ENCODE measurements around the gene KCNH5.

The KCNH5 gene

GRCh38 chr14:62736048-62737043 is 308.9 kb downstream of the KCNH5 start:
- no peak for DNase-seq

GRCh38 chr14:62734831-62735230 is 310.4 kb downstream of the KCNH5 start:
- no peak for DNase-seq

GRCh38 chr14:62722406-62722805 is 322.9 kb downstream of the KCNH5 start:
- DNase-seq, result no peak

DNA sequence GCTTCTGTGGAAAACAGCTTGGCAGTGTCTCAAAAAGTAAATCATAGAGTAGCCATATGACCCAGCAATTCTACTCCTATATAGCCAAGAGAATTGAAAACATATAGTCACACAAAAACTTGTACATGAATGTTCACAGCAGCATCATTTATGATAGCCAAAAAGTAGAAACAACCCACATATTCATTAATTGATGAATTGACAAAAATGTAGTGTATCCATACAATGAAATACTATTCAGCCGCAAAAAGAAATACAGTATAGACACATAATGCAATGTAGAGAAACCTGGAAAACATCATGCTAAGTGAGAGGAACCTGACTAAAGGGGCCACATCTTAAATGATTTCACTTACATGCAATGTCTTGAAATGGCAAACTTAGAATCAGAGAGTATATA is 326.6 kb downstream of the KCNH5 start:
- DNase-seq, result no peak

GRCh38 chr14:62711351-62712023 is 333.8 kb downstream of the KCNH5 start:
- no peak for DNase-seq

DNA sequence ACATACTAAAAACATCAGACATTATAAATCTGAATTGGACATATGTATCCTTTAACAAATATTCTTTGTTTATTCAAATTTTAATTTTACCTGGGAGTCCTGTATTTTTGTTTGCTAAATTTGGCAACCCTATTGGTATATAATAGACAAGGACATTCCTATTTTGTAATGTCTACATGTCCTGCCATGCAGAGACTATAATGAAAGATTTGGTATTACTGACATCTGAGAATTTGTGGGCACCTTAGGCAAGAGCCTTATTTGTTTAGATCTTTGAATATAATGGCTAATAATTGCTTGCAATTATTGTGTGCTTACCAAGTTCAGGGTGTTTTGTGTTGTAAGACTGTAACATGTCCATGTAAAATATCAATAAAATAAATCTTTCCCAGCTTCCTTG is 334.4 kb downstream of the KCNH5 start:
- DNase-seq, result no peak

- DNase-seq, result no peak
These were observed 335.5 kb downstream of the KCNH5 start for GRCh38 chr14:62709773-62710172.

GRCh38 chr14:62706217-62706616 is 339.0 kb downstream of the KCNH5 start:
- DNase-seq, result no peak

DNA sequence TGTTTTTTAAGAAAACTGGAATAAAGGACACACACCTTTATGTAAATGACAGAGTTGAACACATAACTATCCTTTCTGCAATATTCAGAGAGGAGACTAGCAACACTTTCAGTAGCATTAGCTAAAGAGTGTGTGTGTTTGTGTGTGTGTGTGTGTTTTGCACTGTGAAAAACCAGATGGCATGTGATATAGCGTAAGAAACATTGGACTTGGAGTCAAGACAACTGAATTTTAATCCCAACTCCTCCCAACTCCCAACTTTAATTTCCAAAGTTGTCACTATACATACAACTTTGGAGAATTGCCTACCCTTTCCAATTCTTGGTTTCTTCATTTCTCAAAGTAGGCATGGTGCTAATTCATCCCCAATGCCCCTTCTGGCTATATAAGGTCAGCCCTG is 347.8 kb downstream of the KCNH5 start:
- no peak for DNase-seq

GRCh38 chr14:62696929-62697328 is 348.3 kb downstream of the KCNH5 start:
- no peak for DNase-seq

GRCh38 chr14:62696331-62696924 is 348.8 kb downstream of the KCNH5 start:
- no peak for DNase-seq

GRCh38 chr14:62694075-62694474 is 351.2 kb downstream of the KCNH5 start:
- DNase-seq, result peak; percentile 1

- no peak for DNase-seq
These were observed 352.7 kb downstream of the KCNH5 start for GRCh38 chr14:62692490-62693106.

DNA sequence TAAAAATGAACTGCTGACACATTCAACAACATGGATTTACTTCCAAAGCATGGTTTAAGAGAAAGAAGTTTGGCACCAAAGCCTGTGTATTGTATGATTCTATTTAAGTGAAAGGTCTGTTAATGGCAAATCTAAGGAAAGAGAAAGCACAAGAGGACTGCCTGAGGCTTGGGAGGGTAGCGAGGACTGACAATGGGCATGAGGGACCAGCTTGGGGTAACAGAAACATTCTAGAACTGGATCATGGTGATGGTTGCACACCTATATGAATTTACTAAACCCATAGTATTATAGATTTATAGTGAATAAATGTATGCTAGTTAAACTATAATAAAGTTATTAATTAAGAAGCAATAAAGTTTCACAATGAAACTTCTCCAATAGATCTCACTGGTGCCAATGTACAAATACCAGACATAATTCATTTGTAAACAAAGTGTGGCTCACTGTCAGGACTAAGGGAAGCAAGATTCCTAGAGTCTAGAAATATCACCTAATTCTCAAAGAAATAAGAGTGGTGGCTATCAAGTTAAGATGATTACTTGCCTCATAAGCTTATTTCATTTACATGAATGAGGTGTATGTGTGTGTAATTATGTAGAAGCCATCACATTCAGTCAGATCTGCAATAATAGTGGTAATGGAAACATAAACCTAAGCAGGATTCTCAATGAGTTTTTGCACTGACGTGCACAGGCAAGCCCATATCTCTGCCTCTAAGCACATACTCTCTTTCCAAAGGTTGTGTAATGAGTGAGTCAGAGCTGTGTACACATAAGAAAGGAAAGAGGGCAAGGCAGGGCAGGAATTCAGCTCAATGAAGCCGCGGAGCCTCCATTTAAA is 353.4 kb downstream of the KCNH5 start:
- peak; percentile 91 for DNase-seq

GRCh38 chr14:62689733-62690132 is 355.5 kb downstream of the KCNH5 start:
- no peak for DNase-seq

DNA sequence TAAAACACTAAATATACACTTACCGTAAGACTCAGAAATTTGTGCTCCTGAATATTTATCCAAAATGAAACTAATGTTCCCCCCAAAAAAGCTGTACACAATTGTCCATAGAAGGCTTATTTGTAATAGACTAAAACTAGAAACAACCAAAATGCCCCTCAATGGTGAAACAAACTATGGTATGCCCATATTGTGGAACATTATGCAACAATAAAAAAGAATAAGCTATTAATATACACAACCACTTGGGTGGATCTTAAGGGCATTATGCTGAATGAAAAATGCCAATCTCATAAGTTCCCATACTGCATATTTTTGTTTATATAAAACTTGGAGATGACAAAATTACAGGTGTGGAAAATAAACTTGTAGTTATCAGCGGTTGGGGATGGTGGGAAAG is 357.4 kb downstream of the KCNH5 start:
- DNase-seq, result no peak

DNA sequence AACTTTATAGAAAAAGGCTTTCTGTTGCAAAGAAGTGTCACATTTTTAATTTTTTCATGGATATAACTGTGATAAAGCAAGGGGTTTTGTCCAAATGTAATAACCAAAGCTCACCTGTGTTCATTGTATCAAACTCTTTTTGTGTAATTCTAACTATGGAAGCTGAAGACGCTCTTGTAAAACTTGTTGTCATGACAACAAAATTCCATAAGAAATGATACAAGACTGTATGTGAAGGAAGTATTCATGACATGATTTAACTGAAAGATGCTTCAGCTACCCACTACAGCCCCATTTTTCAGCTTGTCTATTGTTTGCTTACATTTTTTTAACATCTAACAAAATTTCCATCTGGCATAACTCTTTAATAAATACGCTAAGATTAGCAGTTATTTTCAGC is 360.9 kb downstream of the KCNH5 start:
- DNase-seq, result no peak

- no peak for DNase-seq
These were observed 363.1 kb downstream of the KCNH5 start for GRCh38 chr14:62682208-62682607.

- DNase-seq, result no peak
These were observed 370.6 kb downstream of the KCNH5 start for GRCh38 chr14:62674563-62675237.

GRCh38 chr14:62673014-62673755 is 372.1 kb downstream of the KCNH5 start:
- DNase-seq, result no peak

DNA sequence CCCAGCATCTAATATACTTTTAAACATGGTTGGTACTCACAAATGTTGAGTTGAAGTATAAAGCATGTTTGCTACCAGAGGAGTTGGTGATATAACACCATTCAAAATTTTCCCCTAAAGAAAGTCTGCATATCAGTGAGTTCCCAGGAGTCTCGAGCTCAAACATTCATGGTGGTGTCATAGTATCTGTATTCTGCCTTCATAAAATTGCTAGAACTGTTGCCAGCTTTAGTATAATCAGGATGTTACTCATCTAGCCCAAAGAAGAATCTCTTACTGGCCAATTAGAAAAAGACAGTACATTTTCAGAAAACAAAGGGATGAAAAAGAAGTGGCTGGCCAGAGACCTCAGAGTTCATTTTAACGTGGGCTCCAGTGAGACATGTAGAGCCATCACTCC is 374.7 kb downstream of the KCNH5 start:
- no peak for DNase-seq

Data from amniotic stem cell (primary cell).